ENCODE results near the gene MS4A7. TPM values are rescaled to one million over a fixed set of nuclear protein-coding genes. Genes with fewer than 3 reads are reported as not detected.

The MS4A7 gene
- total RNA-seq, 1 donor from 2014 or later: 33.2 TPM

DNA sequence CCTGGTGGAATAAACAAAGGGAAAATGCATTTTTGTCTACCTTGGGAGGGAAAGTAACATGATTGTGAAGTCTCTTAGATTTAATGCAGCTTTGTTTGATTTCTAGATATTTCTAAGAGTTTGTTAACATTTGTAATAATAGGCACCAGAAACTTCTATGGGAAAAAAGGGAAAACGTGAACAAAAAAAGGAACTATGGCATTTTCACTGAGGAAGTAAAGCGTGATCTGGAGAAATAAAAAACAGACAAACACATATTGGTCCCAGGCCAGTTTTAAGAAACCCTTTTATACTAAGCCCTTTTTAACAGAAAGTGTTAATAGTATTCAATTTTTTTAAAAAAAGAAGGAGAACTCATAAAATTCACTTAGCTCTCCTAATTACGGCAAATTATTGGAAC lies 6.9 kb upstream of the MS4A7 start:
- DNase-seq (ENCODE audit: low spot score): no peak

- no peak for DNase-seq (ENCODE audit: low spot score)
Observed at GRCh38 chr11:60371854-60372253, 6.5 kb upstream of the MS4A7 start.

- DNase-seq (ENCODE audit: low spot score): no peak
Observed at GRCh38 chr11:60372767-60373166, 5.6 kb upstream of the MS4A7 start.

DNA sequence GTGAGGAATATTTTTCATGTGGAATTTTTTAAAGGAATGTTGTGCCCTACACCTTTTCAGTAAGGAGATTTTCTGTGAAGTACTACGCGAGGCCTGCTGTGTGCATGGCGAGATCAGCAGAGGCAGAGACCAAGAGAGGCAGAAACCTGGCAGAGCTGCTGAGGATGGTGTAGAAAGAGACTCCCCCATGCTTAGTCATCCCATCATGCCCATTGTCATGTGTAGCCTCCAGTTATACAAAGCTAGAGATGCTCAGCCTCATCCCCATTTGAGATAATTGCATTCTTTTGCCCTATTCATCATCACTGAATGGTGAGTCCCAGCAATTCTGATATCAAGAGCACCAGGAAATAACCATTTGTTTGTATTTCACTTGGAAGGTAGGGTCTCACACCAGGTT lies 3.0 kb upstream of the MS4A7 start:
- no peak for DNase-seq (ENCODE audit: low spot score)

DNA sequence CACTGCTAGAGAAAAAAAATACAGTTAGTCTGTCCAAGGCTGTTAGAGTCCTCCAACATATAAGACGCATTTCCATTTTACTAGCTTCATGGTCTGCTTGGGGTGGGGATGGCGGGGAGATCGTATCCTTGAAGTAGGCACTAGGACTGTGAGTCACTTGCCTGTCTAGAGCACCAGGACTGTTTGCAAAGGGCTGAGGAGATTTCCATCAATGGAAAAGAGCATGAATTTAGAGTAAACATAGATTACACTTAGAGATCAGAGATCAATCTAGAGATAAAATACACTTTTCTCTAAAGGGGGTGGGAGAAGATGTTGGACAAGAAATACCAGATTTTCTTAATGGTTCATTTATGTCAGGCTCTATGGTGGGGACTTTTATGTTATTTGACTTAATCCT lies 1.7 kb upstream of the MS4A7 start:
- no peak for DNase-seq (ENCODE audit: low spot score)

DNA sequence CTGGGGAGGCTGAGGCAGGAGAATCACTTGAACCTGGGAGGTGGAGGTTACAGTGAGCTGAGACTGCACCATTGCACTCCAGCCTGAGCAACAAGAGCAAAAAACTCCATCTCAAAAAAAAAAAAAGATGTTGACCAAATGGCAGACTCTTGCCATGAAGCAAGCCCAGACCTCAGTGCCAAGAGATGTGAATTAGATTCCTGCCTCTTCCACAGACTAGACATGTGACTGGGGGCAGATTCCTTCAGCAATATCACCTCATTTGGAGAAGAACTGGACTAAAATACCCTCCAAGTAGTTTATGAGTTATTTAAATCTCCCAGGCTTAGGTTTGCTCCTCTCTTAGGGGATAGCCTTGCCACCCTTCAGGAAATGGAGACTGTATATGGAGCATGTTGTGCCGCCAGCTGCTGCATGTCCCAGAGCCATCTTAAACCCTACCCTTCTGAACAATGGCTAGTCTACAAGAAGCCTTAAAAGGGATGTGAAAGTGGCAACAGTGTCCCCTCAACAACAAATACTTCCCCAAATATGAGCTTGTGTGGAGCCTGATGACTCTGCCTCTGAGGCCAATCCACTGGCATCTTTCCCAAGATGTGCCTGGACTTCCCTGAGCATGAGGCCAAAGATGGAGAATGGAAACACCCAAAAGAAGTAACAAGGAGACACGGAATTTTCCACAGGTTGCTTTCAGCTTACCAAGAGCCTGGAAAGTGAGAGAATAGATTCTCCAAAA lies 763 bp upstream of the MS4A7 start:
- DNase-seq (ENCODE audit: low spot score): no peak

GRCh38 chr11:60389279-60389910 lies 11.1 kb downstream of the MS4A7 start:
- DNase-seq (ENCODE audit: low spot score): no peak

DNA sequence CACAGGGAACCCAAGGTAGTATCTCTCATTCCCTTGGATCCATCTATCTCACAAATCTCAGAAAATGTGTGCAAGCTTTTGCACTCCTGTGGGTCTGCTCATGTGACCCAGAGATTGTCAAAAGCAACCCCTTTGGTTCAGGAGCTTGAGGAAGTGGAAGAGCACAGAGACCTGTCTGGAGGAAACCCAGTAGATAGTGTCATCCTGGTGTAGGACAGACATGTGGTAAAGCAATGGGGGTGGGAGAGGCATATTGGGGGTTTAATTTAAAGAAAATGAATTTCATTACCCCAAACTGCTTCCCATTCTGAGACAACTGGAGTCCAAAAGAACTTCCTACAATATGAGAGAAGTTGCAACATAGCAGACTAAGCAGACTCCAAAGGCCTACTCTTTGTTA lies 12.1 kb downstream of the MS4A7 start:
- DNase-seq (ENCODE audit: low spot score): no peak

GRCh38 chr11:60392361-60392760 lies 14.0 kb downstream of the MS4A7 start:
- no peak for DNase-seq (ENCODE audit: low spot score)

DNA sequence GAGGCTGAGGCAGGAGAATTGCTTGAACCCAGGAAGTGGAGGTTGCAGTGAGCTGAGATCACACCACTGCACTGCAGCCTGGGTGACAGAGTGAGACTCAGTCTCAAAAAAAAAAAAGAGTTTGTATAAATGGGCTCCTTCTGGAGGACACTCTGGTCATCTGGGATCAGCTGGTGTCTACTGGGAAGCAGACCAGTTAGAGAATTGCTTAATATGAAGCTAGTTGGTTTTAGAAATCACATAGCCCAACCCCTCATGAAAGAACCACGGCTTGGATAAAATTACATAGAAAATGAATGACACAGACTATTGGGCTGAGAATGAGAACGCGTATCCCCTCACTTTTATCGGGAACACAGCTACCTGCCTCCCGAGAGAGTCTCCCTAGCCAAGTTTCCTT lies 14.7 kb downstream of the MS4A7 start:
- DNase-seq (ENCODE audit: low spot score): no peak

- DNase-seq (ENCODE audit: low spot score): no peak
Observed at GRCh38 chr11:60394666-60395380, 16.5 kb downstream of the MS4A7 start.

GRCh38 chr11:60396382-60396781 lies 18.1 kb downstream of the MS4A7 start, which contains the start of gene MS4A14:
MS4A14 (plus strand) TSS chr11:60396459; CDS start chr11:60396579, 120 bp downstream.
- no peak for DNase-seq (ENCODE audit: low spot score)

GRCh38 chr11:60396799-60397198 lies 18.5 kb downstream of the MS4A7 start:
- DNase-seq (ENCODE audit: low spot score): no peak

DNA sequence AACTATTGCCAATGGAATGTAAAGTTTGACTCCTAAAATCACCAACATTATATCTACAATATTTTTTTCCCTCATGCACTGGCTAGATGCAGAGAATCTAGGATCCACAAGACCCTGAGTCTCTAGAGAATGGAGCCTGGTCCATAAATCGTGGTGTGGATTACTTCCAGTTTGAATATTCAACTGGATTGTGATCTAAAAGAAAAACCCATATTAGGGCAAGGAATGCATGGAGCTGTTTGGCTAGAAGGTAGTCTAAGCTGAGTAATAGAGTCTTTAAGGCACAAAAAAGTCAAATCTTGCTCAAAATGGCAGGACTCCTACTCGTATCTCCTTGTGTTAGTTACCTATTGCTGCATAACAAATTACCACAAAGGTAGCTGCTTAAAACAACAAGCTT lies 41.7 kb downstream of the MS4A7 start:
- DNase-seq (ENCODE audit: low spot score): no peak

DNA sequence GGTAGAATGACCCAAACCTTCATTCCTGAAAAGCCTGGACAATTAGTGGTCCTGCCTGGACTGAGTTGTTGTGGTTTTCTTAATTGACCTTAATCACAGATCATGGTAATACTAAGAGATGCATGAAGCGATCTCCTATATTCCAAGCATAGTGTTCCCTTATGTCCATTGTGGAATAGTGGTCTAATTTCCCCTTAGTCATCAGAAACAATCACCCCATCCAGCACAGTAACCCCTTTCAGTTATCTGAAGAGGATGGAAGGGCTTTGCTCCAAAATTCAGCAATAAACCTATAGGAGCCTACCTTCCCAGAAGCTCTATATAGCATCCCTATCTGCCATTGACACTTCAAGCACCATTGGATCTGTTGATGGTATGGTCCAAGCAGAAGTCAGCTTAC lies 44.3 kb downstream of the MS4A7 start:
- DNase-seq (ENCODE audit: low spot score): no peak

DNA sequence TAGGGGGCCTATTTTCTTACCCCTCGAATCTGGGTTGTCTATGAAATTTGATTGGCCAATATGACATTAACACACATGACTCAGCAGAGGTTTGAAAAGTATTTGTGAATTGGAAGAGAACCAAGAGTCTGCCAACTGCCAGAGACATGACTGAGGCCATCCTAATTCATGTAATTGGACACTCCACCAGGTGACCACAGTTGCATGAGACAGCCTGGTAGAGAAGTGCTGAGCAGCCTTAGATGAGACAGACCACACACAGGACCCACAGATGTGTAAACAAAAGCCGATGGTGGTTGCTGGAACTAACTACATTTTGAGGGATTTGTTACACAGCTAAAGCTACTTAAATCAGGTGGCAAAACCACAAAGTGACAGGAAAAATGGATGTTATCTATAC lies 50.2 kb downstream of the MS4A7 start:
- DNase-seq (ENCODE audit: low spot score): no peak

DNA sequence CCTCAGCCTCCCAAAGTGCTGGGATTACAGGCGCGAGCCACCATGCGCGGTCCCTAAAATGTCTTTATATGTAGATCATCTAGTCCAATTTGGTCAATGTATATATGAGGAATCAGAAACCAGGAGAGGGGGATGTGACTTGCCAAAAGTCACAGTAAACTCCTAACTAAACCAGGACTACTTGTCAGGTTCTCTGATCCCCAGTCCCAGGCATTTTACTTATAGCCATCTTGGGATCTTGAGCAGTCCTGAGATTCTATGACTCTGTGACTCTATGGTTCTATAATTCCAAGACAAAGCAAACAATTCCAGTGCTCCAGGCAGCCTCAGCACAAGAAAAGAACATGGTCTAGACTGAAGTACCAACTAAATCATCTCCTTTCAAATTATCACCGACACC lies 50.9 kb downstream of the MS4A7 start, which contains the start of gene MS4A5:
MS4A5 (plus strand) TSS at position 301 of the 400 bp plus-strand sequence. CDS start 103 bp downstream, outside the sequence.
- DNase-seq (ENCODE audit: low spot score): no peak

DNA sequence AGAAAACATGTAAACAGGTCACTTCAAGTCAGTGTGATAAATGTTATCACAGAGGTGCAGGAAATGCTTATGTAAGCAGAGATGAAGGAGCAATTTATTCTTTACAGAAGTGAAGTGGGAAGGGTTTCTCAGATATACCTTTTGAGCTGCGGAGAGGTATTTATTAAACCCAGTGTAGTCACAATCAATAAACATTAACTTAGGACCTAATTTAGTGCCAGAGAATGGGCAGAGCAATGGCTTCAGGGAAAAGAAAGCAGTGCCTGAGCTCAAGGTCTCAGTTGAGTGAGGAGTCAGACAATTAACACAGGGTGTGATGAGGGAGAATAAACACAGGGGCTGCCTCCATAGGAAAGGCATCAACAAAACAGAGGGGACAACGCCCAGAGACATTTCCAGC lies 52.9 kb downstream of the MS4A7 start:
- no peak for DNase-seq (ENCODE audit: low spot score)

DNA sequence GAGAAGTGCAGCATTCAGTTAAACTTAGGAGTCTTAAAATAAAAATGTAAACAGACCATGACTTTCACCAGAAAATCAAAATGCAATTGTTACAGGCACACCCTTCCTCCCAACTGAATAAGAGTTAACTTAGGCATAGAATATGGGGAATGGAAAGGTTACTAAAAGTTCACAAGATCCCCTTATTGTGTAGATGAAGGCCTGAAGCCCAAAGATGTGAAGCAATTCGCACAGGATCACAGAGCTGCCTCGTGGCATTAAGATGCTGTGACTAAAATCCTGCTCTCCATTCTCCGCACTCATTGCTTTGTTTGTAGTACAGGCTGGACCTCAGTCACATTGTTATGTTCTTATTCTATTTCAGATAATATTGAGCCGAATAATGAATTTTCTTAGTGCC lies 55.1 kb downstream of the MS4A7 start:
- DNase-seq (ENCODE audit: low spot score): no peak

Measured in ureter (tissue), 1 donor.